Osteoblast (primary cell): Measurements from ENCODE around the gene FAM117B. TPM values are rescaled to one million over a fixed set of nuclear protein-coding genes. Genes with fewer than 3 reads are reported as not detected.

ENCODE experiments used
- DNase-seq: peaks from one replicate; pipeline ENCODE4 v3.0.0; 2011; ENCODE audit warnings: low spot score, mixed read lengths; ENCODE audit not compliant: insufficient read length; ENCODE audit errors: missing footprints
- H2AFZ ChIP-seq: 2 replicates; pipeline ENCODE4 v1.6.0; 2011; ENCODE audit warnings: mild to moderate bottlenecking, low read length
- H3K27ac ChIP-seq: 2 replicates; pipeline ENCODE4 v1.5.1; 2011; ENCODE audit warnings: mild to moderate bottlenecking, low read depth, low read length, moderate library complexity
- H3K27me3 ChIP-seq: 2 replicates; pipeline ENCODE4 v1.6.0; 2012; ENCODE audit warnings: mild to moderate bottlenecking, control low read depth, inconsistent platforms, low read length, moderate library complexity; ENCODE audit not compliant: insufficient read depth
- H3K36me3 ChIP-seq: 2 replicates; pipeline ENCODE4 v1.5.1; 2011; ENCODE audit warnings: mild to moderate bottlenecking, low read length, control low read depth, moderate library complexity; ENCODE audit not compliant: insufficient read depth
- H3K4me1 ChIP-seq: 2 replicates; pipeline ENCODE4 v1.5.1; 2011; ENCODE audit warnings: mild to moderate bottlenecking, low read length, control low read depth, moderate library complexity; ENCODE audit not compliant: insufficient read depth
- H3K4me2 ChIP-seq: 2 replicates; pipeline ENCODE4 v1.6.0; 2011; ENCODE audit warnings: mild to moderate bottlenecking, low read length; ENCODE audit not compliant: insufficient read depth
- H3K4me3 ChIP-seq: fragments of 200-600 bp; sonication (generic); 3 replicates; pipeline ENCODE4 v1.5.1; 2012; ENCODE audit warnings: mild to moderate bottlenecking, low read length, inconsistent platforms; ENCODE audit not compliant: insufficient read depth
- H3K79me2 ChIP-seq: 2 replicates; pipeline ENCODE4 v1.6.0; 2012; ENCODE audit warnings: mild to moderate bottlenecking, low read length, control low read depth, inconsistent platforms; ENCODE audit not compliant: insufficient read depth
- H3K9me3 ChIP-seq: 2 replicates; pipeline ENCODE4 v1.5.1; 2011; ENCODE audit warnings: low read depth, low read length, control low read depth
- H4K20me1 ChIP-seq: 2 replicates; pipeline ENCODE4 v1.6.0; 2012; ENCODE audit warnings: mild to moderate bottlenecking, low read length, control low read depth; ENCODE audit not compliant: insufficient read depth
- CTCF ChIP-seq: IDR thresholded peaks from 2 replicates; pipeline ENCODE4 v1.5.1; 2011; ENCODE audit warnings: mild to moderate bottlenecking, low read depth, low read length, moderate library complexity; ENCODE audit errors: extremely low read depth
- total RNA-seq: library from RNA; depleted of rRNA; stranded (reverse); fragments of >200 nt; gene quantifications from 2 replicates; pipeline ENCODE4 v1.2.3, GENCODE V29; 2012

FAM117B gene
- total RNA-seq, 1 donor = 2.9 TPM

- Histone ChIP-seq H3K79me2 (no peaks in the 10 kb centered on the region), H3K27me3 (no peaks in the 10 kb centered on the region), H3K4me1 (no peaks in the 10 kb centered on the region), H2AFZ (peak overlapping the region; percentile 99), H4K20me1 (no peaks in the 10 kb centered on the region), H3K9me3 (no peaks in the 10 kb centered on the region), H3K36me3 (no peaks in the 10 kb centered on the region), H3K27ac (no peak overlapping the region), H3K4me2 (peak overlapping the region; percentile 98), H3K4me3 (peak overlapping the region; percentile 94)
- TF ChIP-seq CTCF = no peak
- no peak for DNase-seq
Observed at GRCh38 chr2:202636213-202636513, 1.4 kb downstream of the FAM117B start.

GRCh38 chr2:202638721-202639120 lies 4.0 kb downstream of the FAM117B start:
- H4K20me1 ChIP-seq = no peaks in the 10 kb centered on the region
- no peak for TF ChIP-seq CTCF
- no peak overlapping the region for H2AFZ ChIP-seq
- DNase-seq = no peak
- no peaks in the 10 kb centered on the region for H3K9me3 ChIP-seq
- H3K79me2 ChIP-seq = no peaks in the 10 kb centered on the region
- H3K4me1 ChIP-seq = no peaks in the 10 kb centered on the region
- no peaks in the 10 kb centered on the region for H3K27me3 ChIP-seq
- no peak overlapping the region for H3K27ac ChIP-seq
- H3K4me2 ChIP-seq = no peak overlapping the region
- no peaks in the 10 kb centered on the region for H3K36me3 ChIP-seq
- no peak overlapping the region for H3K4me3 ChIP-seq

GRCh38 chr2:202639231-202639630 lies 4.5 kb downstream of the FAM117B start:
- no peaks in the 10 kb centered on the region for H3K27me3 ChIP-seq
- no peaks in the 10 kb centered on the region for H4K20me1 ChIP-seq
- no peaks in the 10 kb centered on the region for H3K9me3 ChIP-seq
- no peak for TF ChIP-seq CTCF
- no peak overlapping the region for H3K4me2 ChIP-seq
- no peak overlapping the region for H3K27ac ChIP-seq
- no peak overlapping the region for H3K4me3 ChIP-seq
- H2AFZ ChIP-seq = no peak overlapping the region
- no peaks in the 10 kb centered on the region for H3K36me3 ChIP-seq
- no peak for DNase-seq
- no peaks in the 10 kb centered on the region for H3K4me1 ChIP-seq
- no peaks in the 10 kb centered on the region for H3K79me2 ChIP-seq

- Histone ChIP-seq H3K27me3 (no peaks in the 10 kb centered on the region), H3K36me3 (no peaks in the 10 kb centered on the region), H3K4me1 (no peaks in the 10 kb centered on the region), H4K20me1 (no peaks in the 10 kb centered on the region), H3K4me2 (no peak overlapping the region), H3K79me2 (no peaks in the 10 kb centered on the region), H3K9me3 (no peaks in the 10 kb centered on the region), H3K4me3 (no peak overlapping the region), H2AFZ (no peak overlapping the region), H3K27ac (no peak overlapping the region)
- no peak for TF ChIP-seq CTCF
- no peak for DNase-seq
Observed at GRCh38 chr2:202642567-202642966, 7.8 kb downstream of the FAM117B start.
